OCI-LY7 (cell line): ENCODE results near the gene GRAMD2A. TPM values are rescaled to one million over a fixed set of nuclear protein-coding genes. Genes with fewer than 3 reads are reported as not detected.

Source experiments
- BruUV-seq: library from RNA; stranded (reverse); fragments of 400-500 nt; replicated peaks from 2 replicates; lab custom pipeline; 2021; lab: Mats Ljungman, UMichigan
- CTCF ChIA-PET: fragments of 300-600 bp; sonication (Branson Sonifier 250); formaldehyde crosslinking; loops from one replicate; lab custom pipeline; 2022; ENCODE audit warnings: antibody characterized with exemption; ENCODE audit not compliant: unreplicated experiment; lab: Charles Lee
- POLR2A ChIA-PET: fragments of 300-600 bp; sonication (Branson Sonifier 250); formaldehyde crosslinking; loops from one replicate; lab custom pipeline; 2022; ENCODE audit warnings: antibody characterized with exemption; lab: Charles Lee
- DNase-seq: peaks from one replicate; pipeline ENCODE4 v3.0.0-alpha.2; 2015; ENCODE audit warnings: low spot score
- H2AFZ ChIP-seq: fragments of 200-600 bp; sonication (generic), shearing (Covaris generic); 2 replicates; pipeline ENCODE4 v1.6.1; 2014; ENCODE audit warnings: mild to moderate bottlenecking, antibody characterized with exemption, low read length, moderate library complexity
- H3K27ac ChIP-seq: fragments of 200-600 bp; sonication (generic); 2 replicates; pipeline ENCODE4 v1.5.1; 2014; ENCODE audit warnings: mixed run types, low read depth, mild to moderate bottlenecking, moderate library complexity, low read length, inconsistent platforms; ENCODE audit not compliant: poor library complexity, severe bottlenecking
- H3K36me3 ChIP-seq: fragments of 200-600 bp; sonication (generic); 2 replicates; pipeline ENCODE4 v1.6.1; 2014; ENCODE audit warnings: mild to moderate bottlenecking, antibody characterized with exemption, low read length, moderate library complexity, mixed read lengths; ENCODE audit not compliant: insufficient read depth
- H3K4me1 ChIP-seq: fragments of 200-600 bp; sonication (generic); 2 replicates; pipeline ENCODE4 v1.5.1; 2014; ENCODE audit warnings: mild to moderate bottlenecking, low read length; ENCODE audit not compliant: insufficient read depth, poor library complexity, severe bottlenecking
- H3K4me2 ChIP-seq: fragments of 200-600 bp; sonication (generic); 2 replicates; pipeline ENCODE4 v1.6.1; 2014; ENCODE audit warnings: mild to moderate bottlenecking, low read length
- H3K4me3 ChIP-seq: fragments of 200-600 bp; sonication (generic); 2 replicates; pipeline ENCODE4 v1.5.1; 2014; ENCODE audit warnings: mild to moderate bottlenecking, low read depth, low read length; ENCODE audit not compliant: poor library complexity, severe bottlenecking
- H3K79me2 ChIP-seq: fragments of 200-600 bp; sonication (generic); 2 replicates; pipeline ENCODE4 v1.6.1; 2016; ENCODE audit warnings: low read depth, mild to moderate bottlenecking, low read length, moderate library complexity, mixed read lengths; ENCODE audit not compliant: insufficient read depth
- H3K9me2 ChIP-seq: fragments of 200-600 bp; sonication (generic); 2 replicates; pipeline ENCODE4 v1.6.1; 2016; ENCODE audit warnings: mild to moderate bottlenecking, low read length, mixed read lengths; ENCODE audit not compliant: insufficient read depth
- H3K9me3 ChIP-seq: fragments of 200-600 bp; sonication (generic); 2 replicates; pipeline ENCODE4 v1.6.1; 2014; ENCODE audit warnings: mild to moderate bottlenecking, mixed run types, low read length, mixed read lengths
- H4K20me1 ChIP-seq: fragments of 200-600 bp; sonication (generic); 2 replicates; pipeline ENCODE4 v1.6.1; 2014; ENCODE audit warnings: mild to moderate bottlenecking, antibody characterized with exemption, low read length, moderate library complexity, mixed read lengths; ENCODE audit not compliant: insufficient read depth
- CTCF ChIP-seq: fragments of 200-600 bp; sonication (generic); conservative IDR thresholded peaks from 2 replicates; pipeline ENCODE4 v1.5.1; 2014; ENCODE audit warnings: mild to moderate bottlenecking, antibody characterized with exemption, low read length, moderate library complexity, mixed read lengths
- EZH2phosphoT487 ChIP-seq: fragments of 200-600 bp; sonication (generic); IDR thresholded peaks from 2 replicates; pipeline ENCODE4 v1.6.1; 2018; ENCODE audit warnings: low read depth, borderline replicate concordance, mild to moderate bottlenecking, mixed run types, antibody characterized with exemption, low read length, moderate library complexity, mixed read lengths
- intact Hi-C: fragments of 100-400 bp; cut with micrococcal nuclease; formaldehyde crosslinking; loops from one replicate; pipeline ENCODE4 v1.10.0; 2022; ENCODE audit not compliant: unreplicated experiment
- total RNA-seq, 2 experiments: library from RNA; depleted of rRNA in 1 of 2; stranded (reverse); fragments of >200 nt in 1 of 2; shearing (Covaris generic) in 1 of 2; gene quantifications; 2 replicates each; pipeline ENCODE4 v1.2.3, GENCODE V29; 2014 to 2022

The GRAMD2A gene
- total RNA-seq, 2 experiments from 2014 or later, result not detected

- DNase-seq, result no peak
- no peaks in the 10 kb centered on the region for H3K36me3 ChIP-seq
- H4K20me1 ChIP-seq, result no peaks in the 10 kb centered on the region
- H3K27ac ChIP-seq, result no peak overlapping the region
- no peak overlapping the region for H2AFZ ChIP-seq
- BruUV-seq, result no TSS peak
- ChIA-PET CTCF (no interaction called here), POLR2A (no interaction called here)
- intact Hi-C loops, result no loop called here
- TF ChIP-seq CTCF (no peak), EZH2phosphoT487 (no peak)
- H3K79me2 ChIP-seq, result no peaks in the 10 kb centered on the region
- H3K4me2 ChIP-seq, result no peak overlapping the region
- H3K9me2 ChIP-seq, result no peaks in the 10 kb centered on the region
- no peaks in the 10 kb centered on the region for H3K9me3 ChIP-seq
- no peaks in the 10 kb centered on the region for H3K4me1 ChIP-seq
- no peak overlapping the region for H3K4me3 ChIP-seq
These were observed 33.9 kb downstream of the GRAMD2A start for GRCh38 chr15:72163719-72164118.

GRCh38 chr15:72162569-72162968 lies 35.0 kb downstream of the GRAMD2A start:
- ChIA-PET CTCF (no interaction called here), POLR2A (interaction anchor here (0.6 to 0.8 kb wide), 2 partner anchors 23 to 145 kb away, joined by 3 read pairs; no protein-coding TSS in a partner anchor)
- intact Hi-C loops, result no loop called here
- H3K9me3 ChIP-seq, result no peaks in the 10 kb centered on the region
- no TSS peak for BruUV-seq
- H3K36me3 ChIP-seq, result no peaks in the 10 kb centered on the region
- no peak overlapping the region for H2AFZ ChIP-seq
- no peaks in the 10 kb centered on the region for H3K79me2 ChIP-seq
- no peak overlapping the region for H3K4me2 ChIP-seq
- no peak overlapping the region for H3K27ac ChIP-seq
- DNase-seq, result no peak
- TF ChIP-seq CTCF (no peak), EZH2phosphoT487 (no peak)
- no peak overlapping the region for H3K4me3 ChIP-seq
- H3K4me1 ChIP-seq, result no peaks in the 10 kb centered on the region
- H4K20me1 ChIP-seq, result no peaks in the 10 kb centered on the region
- H3K9me2 ChIP-seq, result no peaks in the 10 kb centered on the region

DNA sequence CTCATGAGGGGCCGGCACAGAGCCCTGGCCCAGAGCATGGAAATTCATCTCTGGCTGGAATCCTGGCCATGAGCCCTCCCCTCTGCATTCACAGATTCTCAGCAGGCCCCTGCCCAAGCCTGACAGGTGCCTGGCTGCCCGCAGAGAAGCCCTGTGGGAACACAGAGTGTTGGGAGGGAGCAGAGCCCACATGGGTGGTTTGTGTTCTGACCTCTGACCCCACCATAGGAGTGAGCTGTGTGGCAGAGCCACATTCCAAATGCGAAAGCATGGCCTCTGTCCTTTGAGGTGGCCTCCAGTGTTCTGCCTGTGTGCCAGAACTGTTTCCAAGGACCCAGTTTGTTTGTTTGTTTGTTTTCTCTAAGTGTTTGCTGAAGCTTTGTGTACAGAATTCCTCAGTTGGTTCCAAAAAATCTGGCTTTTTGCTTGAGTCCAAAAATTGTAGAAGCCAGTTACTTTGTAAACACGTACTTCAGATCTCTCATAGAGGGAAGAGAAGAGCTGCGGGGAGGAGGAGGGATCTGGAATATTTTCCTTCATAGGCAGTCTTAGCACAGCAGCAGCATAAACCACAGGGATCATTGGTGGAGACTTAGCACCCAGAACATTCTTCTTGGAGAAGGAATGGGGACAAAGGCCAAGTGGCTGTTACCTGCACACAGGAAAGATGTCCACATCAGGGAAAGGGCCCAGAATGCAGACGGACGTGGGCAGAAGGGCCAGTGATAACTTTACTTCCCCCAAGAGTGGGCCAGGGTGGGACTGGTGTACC lies 36.0 kb downstream of the GRAMD2A start:
- no TSS peak for BruUV-seq
- no peak overlapping the region for H3K4me3 ChIP-seq
- no peaks in the 10 kb centered on the region for H3K9me2 ChIP-seq
- H2AFZ ChIP-seq, result no peak overlapping the region
- CTCF ChIA-PET, result no interaction called here
- POLR2A ChIA-PET, result interaction anchor here (0.6 kb wide), 1 partner anchor 63 kb away, joined by 5 read pairs; no protein-coding TSS in a partner anchor
- no peaks in the 10 kb centered on the region for H3K9me3 ChIP-seq
- no peak overlapping the region for H3K27ac ChIP-seq
- TF ChIP-seq CTCF, result no peak
- no peaks in the 10 kb centered on the region for H4K20me1 ChIP-seq
- H3K4me1 ChIP-seq, result no peaks in the 10 kb centered on the region
- H3K79me2 ChIP-seq, result no peaks in the 10 kb centered on the region
- DNase-seq, result no peak
- H3K36me3 ChIP-seq, result no peaks in the 10 kb centered on the region
- no peak overlapping the region for H3K4me2 ChIP-seq
- intact Hi-C loops, result no loop called here
